Stomach (tissue), 4 donors: ENCODE results near the gene NRP1.

Experiments
- EP300 ChIP-seq: sonication (generic); formaldehyde crosslinking; IDR thresholded peaks from one replicate; pipeline ENCODE4 v1.6.1; 2017; ENCODE audit warnings: antibody characterized with exemption
- TF ChIP-seq, protein P1 (sequence below), 7 experiments: fragments of 450-650 bp in 4 of 7; fragments of 200-600 bp in 3 of 7; sonication (generic) in 3 of 7; IDR thresholded peaks; one replicate each; pipeline ENCODE4 v1.5.1; 2016 to 2019; ENCODE audit warnings: antibody characterized with exemption in 7 of 7, control low read depth in 2 of 7, mild to moderate bottlenecking in 1 of 7

- TF ChIP-seq, protein P1, sequence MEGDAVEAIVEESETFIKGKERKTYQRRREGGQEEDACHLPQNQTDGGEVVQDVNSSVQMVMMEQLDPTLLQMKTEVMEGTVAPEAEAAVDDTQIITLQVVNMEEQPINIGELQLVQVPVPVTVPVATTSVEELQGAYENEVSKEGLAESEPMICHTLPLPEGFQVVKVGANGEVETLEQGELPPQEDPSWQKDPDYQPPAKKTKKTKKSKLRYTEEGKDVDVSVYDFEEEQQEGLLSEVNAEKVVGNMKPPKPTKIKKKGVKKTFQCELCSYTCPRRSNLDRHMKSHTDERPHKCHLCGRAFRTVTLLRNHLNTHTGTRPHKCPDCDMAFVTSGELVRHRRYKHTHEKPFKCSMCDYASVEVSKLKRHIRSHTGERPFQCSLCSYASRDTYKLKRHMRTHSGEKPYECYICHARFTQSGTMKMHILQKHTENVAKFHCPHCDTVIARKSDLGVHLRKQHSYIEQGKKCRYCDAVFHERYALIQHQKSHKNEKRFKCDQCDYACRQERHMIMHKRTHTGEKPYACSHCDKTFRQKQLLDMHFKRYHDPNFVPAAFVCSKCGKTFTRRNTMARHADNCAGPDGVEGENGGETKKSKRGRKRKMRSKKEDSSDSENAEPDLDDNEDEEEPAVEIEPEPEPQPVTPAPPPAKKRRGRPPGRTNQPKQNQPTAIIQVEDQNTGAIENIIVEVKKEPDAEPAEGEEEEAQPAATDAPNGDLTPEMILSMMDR (IDR thresholded peaks at IDR 0.05), result no peak
- TF ChIP-seq EP300, result no peak
These were observed 36.8 kb upstream of the NRP1 start for GRCh38 chr10:33371234-33371633.
